Neural progenitor cell (in vitro differentiated cells): ENCODE measurements around the gene PPFIA2. TPM values are rescaled to one million over a fixed set of nuclear protein-coding genes. Genes with fewer than 3 reads are reported as not detected.

ENCODE experiments used
- DNase-seq: peaks from one replicate; pipeline ENCODE4 v3.0.0-alpha.2; 2016; ENCODE audit warnings: low spot score
- H2AFZ ChIP-seq: fragments of 200-600 bp; sonication (generic); replicated peaks from 2 replicates; pipeline ENCODE4 v1.6.1; 2016; ENCODE audit warnings: antibody characterized with exemption
- H3F3A ChIP-seq: fragments of 200-600 bp; sonication (generic); 2 replicates; pipeline ENCODE4 v1.6.1; 2016; ENCODE audit warnings: antibody characterized with exemption, low read depth
- H3K27ac ChIP-seq: fragments of 200-600 bp; sonication (generic); 2 replicates; pipeline ENCODE4 v1.5.1; 2016; ENCODE audit warnings: mild to moderate bottlenecking
- H3K27me3 ChIP-seq: fragments of 200-600 bp; sonication (generic); 2 replicates; pipeline ENCODE4 v1.6.1; 2016; ENCODE audit warnings: mild to moderate bottlenecking, moderate library complexity
- H3K36me3 ChIP-seq: fragments of 200-600 bp; sonication (generic); 2 replicates; pipeline ENCODE4 v1.5.1; 2016
- H3K4me1 ChIP-seq: fragments of 200-600 bp; sonication (generic); 2 replicates; pipeline ENCODE4 v1.6.1; 2016; ENCODE audit warnings: mixed run types
- H3K4me2 ChIP-seq: fragments of 200-600 bp; sonication (generic); 2 replicates; pipeline ENCODE4 v1.6.1; 2016
- H3K4me3 ChIP-seq: fragments of 200-600 bp; sonication (generic); 2 replicates; pipeline ENCODE4 v1.5.1; 2016
- H3K79me2 ChIP-seq: fragments of 200-600 bp; sonication (generic); 2 replicates; pipeline ENCODE4 v1.6.1; 2016; ENCODE audit warnings: low read depth
- H3K9ac ChIP-seq: fragments of 200-600 bp; sonication (generic); 2 replicates; pipeline ENCODE4 v1.6.1; 2016
- H3K9me3 ChIP-seq: fragments of 200-600 bp; sonication (generic); 2 replicates; pipeline ENCODE4 v1.5.1; 2016; ENCODE audit warnings: low read depth
- H4K20me1 ChIP-seq: fragments of 200-600 bp; sonication (generic); 2 replicates; pipeline ENCODE4 v1.6.1; 2016; ENCODE audit warnings: low read depth
- H3K27ac Mint-ChIP-seq: 3 replicates; pipeline ENCODE4 v1.8.0; 2021; ENCODE audit warnings: mixed read lengths
- H3K27me3 Mint-ChIP-seq: 2 replicates; pipeline ENCODE4 v1.8.0; 2022; ENCODE audit warnings: low read depth, mild to moderate bottlenecking, inconsistent platforms, moderate library complexity, mixed read lengths; ENCODE audit not compliant: insufficient read depth
- H3K36me3 Mint-ChIP-seq: 3 replicates; pipeline ENCODE4 v1.8.0; 2021; ENCODE audit warnings: mixed read lengths
- H3K4me1 Mint-ChIP-seq: 3 replicates; pipeline ENCODE4 v1.8.0; 2021; ENCODE audit warnings: mixed read lengths
- H3K4me3 Mint-ChIP-seq: 3 replicates; pipeline ENCODE4 v1.8.0; 2021; ENCODE audit warnings: mild to moderate bottlenecking, moderate library complexity, mixed read lengths
- H3K9me3 Mint-ChIP-seq: 3 replicates; pipeline ENCODE4 v1.8.0; 2020; ENCODE audit warnings: mixed read lengths
- CTCF ChIP-seq: fragments of 200-600 bp; sonication (generic); IDR thresholded peaks from 2 replicates; pipeline ENCODE4 v1.5.1; 2017; ENCODE audit warnings: antibody characterized with exemption, mild to moderate bottlenecking
- EZH2 ChIP-seq: fragments of 200-600 bp; sonication (generic); IDR thresholded peaks from 2 replicates; pipeline ENCODE4 v1.6.1; 2017; ENCODE audit warnings: antibody characterized with exemption, mild to moderate bottlenecking, moderate library complexity
- EZH2phosphoT487 ChIP-seq: fragments of 200-600 bp; sonication (generic); IDR thresholded peaks from 2 replicates; pipeline ENCODE4 v1.6.1; 2017; ENCODE audit warnings: antibody characterized with exemption
- total RNA-seq: library from RNA; depleted of rRNA; stranded (reverse); fragments of >200 nt; gene quantifications from 2 replicates; pipeline ENCODE4 v1.2.3, GENCODE V29; 2015; ENCODE audit warnings: low replicate concordance

Gene PPFIA2
- total RNA-seq, 1 donor from 2014 or later = 1.4 TPM

- DNase-seq = no peak
- no peaks in the 10 kb centered on the region for H3K4me1 Mint-ChIP-seq
- no peaks in the 10 kb centered on the region for H3K27me3 ChIP-seq
- no peaks in the 10 kb centered on the region for H3K36me3 ChIP-seq
- no peaks in the 10 kb centered on the region for H3K9me3 Mint-ChIP-seq
- no peak overlapping the region for H3K4me3 Mint-ChIP-seq
- no peak for TF ChIP-seq EZH2
- no peak for TF ChIP-seq CTCF
- TF ChIP-seq EZH2phosphoT487 = no peak
- H3K4me2 ChIP-seq = no peak overlapping the region
- H3K9ac ChIP-seq = no peak overlapping the region
- no peaks in the 10 kb centered on the region for H3K79me2 ChIP-seq
- no peaks in the 10 kb centered on the region for H3K36me3 Mint-ChIP-seq
- no peaks in the 10 kb centered on the region for H3K27me3 Mint-ChIP-seq
- no peak overlapping the region for H3K4me3 ChIP-seq
- no peaks in the 10 kb centered on the region for H4K20me1 ChIP-seq
- H2AFZ ChIP-seq = no peak overlapping the region
- H3K27ac ChIP-seq = no peak overlapping the region
- H3K27ac Mint-ChIP-seq = no peak overlapping the region
- H3F3A ChIP-seq = no peaks in the 10 kb centered on the region
- no peaks in the 10 kb centered on the region for H3K4me1 ChIP-seq
- H3K9me3 ChIP-seq = no peaks in the 10 kb centered on the region
Measured at GRCh38 chr12:81778719-81779118, 19.6 kb upstream of the PPFIA2 start.

- Mint-ChIP-seq H3K27me3 (peaks cover 5% of the 10 kb centered on the region), H3K27ac (no peak overlapping the region), H3K4me1 (peaks cover 9% of the 10 kb centered on the region), H3K9me3 (peaks cover 7% of the 10 kb centered on the region), H3K4me3 (peak overlapping the region; percentile 93), H3K36me3 (no peaks in the 10 kb centered on the region)
- Histone ChIP-seq H3F3A (peaks cover 13% of the 10 kb centered on the region), H3K27ac (no peak overlapping the region), H3K79me2 (no peaks in the 10 kb centered on the region), H3K4me2 (peak overlapping the region; percentile 81), H3K4me1 (peaks cover 4% of the 10 kb centered on the region), H3K4me3 (peak overlapping the region; percentile 67), H3K9me3 (no peaks in the 10 kb centered on the region), H3K36me3 (no peaks in the 10 kb centered on the region), H3K27me3 (peaks cover 53% of the 10 kb centered on the region), H3K9ac (no peak overlapping the region), H4K20me1 (no peaks in the 10 kb centered on the region), H2AFZ (peak overlapping the region; percentile 100)
- peak; percentile 57 for DNase-seq
- TF ChIP-seq CTCF = no peak
- no peak for TF ChIP-seq EZH2
- no peak for TF ChIP-seq EZH2phosphoT487
Measured at GRCh38 chr12:81758421-81759189, 545 bp downstream of the PPFIA2 start.

GRCh38 chr12:81757731-81758365, 1.3 kb downstream of the PPFIA2 start:
- Mint-ChIP-seq H3K27me3 (peaks cover 5% of the 10 kb centered on the region), H3K4me3 (peak overlapping the region; percentile 93)

More at GRCh38 chr12:81757731-81758365, 1.3 kb downstream of the PPFIA2 start:
- no peak for TF ChIP-seq CTCF
- no peak for TF ChIP-seq EZH2phosphoT487
- no peak for TF ChIP-seq EZH2
- peak overlapping the region; percentile 81 for H3K4me2 ChIP-seq
- Mint-ChIP-seq H3K27ac (no peak overlapping the region), H3K9me3 (no peaks in the 10 kb centered on the region), H3K36me3 (no peaks in the 10 kb centered on the region), H3K4me1 (peaks cover 9% of the 10 kb centered on the region)
- DNase-seq = no peak
- H3K4me3 ChIP-seq = peak overlapping the region; percentile 67
- no peaks in the 10 kb centered on the region for H3K9me3 ChIP-seq
- H3F3A ChIP-seq = peaks cover 13% of the 10 kb centered on the region
- no peaks in the 10 kb centered on the region for H4K20me1 ChIP-seq
- no peak overlapping the region for H3K27ac ChIP-seq
- H3K79me2 ChIP-seq = no peaks in the 10 kb centered on the region
- no peaks in the 10 kb centered on the region for H3K36me3 ChIP-seq
- H3K27me3 ChIP-seq = peaks cover 53% of the 10 kb centered on the region
- H3K9ac ChIP-seq = no peak overlapping the region
- peak overlapping the region; percentile 100 for H2AFZ ChIP-seq
- H3K4me1 ChIP-seq = peaks cover 4% of the 10 kb centered on the region
